HG02759 (cell line): ENCODE measurements around the gene PABPC5.

ENCODE experiments used
- ATAC-seq: cut with Tn5 transposase; IDR thresholded peaks from one replicate; pipeline ENCODE4 v1.9.1; 2021; ENCODE audit warnings: mild to moderate bottlenecking, moderate library complexity; ENCODE audit not compliant: unreplicated experiment

Gene PABPC5

DNA sequence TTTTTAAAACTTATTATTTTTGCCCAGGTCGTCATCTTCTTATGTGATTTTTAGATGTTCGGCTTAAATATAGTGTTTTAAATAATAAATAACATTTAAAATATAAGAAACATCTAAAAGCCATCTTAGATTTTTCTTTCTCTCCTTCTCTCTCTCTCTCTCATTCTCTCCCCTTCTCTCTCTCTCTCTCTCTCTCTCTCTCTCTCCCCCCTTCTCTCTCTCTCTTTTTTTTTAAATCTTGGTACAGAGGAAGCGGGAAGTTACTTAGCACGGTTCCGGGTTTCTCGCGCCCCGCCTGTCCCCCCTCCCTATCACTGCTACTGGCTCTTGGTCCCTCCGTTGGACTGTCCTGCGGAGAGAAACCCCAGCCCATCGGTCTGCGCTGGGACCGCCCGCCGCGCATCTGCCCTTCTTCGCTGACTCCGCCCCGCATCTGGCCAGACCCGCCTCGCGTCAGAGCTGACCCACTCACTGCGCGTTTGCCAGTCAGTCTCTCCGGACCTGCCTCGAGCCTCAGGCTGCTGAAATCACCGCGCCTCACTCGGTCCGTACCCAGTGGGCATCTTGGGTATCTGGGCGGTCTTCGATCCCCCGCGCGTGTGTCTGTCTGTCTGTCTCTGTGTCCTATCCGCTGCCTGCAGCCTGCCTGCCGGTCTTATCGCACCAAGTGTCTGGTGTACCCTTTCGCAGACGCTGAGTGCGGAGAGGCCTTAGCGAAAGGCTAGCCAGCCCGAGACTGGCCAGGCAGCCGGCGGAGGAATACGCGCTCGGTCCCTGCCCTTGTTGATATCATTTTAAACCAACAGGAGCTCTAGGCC is at the start of gene PABPC5:
Gene PABPC5, plus strand, starts transcription at position 489 of the 818 bp plus-strand sequence. CDS start 739 bp downstream, outside the sequence.
- no peak for ATAC-seq

DNA sequence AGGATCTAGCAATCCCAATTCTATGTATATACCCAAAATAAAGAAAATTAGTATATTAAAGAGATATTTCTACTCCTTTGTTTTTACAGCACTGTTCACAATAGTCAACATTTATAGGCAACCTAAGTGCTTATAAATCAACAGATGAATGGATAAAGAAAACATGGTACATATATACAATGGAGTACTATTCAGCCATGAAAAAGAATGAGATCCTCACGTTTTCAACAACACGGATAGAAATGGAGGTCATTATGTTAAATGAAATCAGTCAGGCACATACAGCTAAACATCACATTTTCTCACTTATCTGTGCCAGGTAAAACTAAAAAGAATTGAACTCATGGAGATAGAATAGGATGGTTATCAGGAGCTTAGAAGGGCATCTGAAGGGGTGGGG is 45.6 kb upstream of the PABPC5 start:
- ATAC-seq: no peak

DNA sequence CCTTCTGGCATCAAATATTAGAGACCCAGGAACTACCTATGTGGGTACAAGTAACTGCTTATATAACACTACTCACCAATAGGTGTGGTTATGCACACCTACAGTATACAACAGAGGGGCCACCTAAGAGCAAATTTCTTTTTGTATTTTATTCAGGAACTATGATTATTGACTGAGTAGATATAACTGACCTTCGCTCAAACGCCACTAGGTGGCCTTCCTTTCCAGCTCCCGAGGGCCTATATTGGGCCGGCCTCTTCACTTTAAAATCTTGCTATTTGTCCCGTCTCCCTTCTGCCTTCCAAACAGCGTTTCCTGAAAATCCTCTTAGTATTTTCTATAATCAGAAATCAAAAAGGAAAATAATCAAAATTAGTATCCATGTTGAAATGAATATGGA is 19.9 kb upstream of the PABPC5 start:
- ATAC-seq: no peak

DNA sequence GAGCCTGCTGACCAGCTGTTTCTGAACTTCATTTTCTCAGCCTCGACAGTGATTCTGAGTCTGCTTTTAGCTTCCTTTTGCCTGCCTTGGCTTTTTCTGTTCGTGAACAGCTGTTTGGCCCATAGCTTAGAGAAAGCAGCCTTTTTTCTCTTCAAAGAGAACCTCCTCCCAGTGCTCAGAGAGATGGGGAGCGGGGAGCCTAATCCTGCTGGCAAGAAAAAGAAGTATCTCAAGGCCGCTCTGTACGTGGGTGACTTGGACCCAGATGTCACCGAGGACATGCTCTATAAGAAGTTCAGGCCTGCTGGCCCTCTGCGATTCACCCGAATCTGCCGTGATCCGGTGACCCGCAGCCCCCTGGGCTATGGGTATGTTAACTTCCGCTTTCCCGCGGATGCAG is 756 bp downstream of the PABPC5 start:
- ATAC-seq: no peak
